SK-N-MC (cell line): Measurements from ENCODE around the gene WARS2.

Experiments used
- EZH2 ChIP-seq: fragments of 200-600 bp; sonication (generic); IDR thresholded peaks from one replicate; pipeline ENCODE4 v1.6.1; 2017; ENCODE audit warnings: antibody characterized with exemption
- FOXP2 ChIP-seq: optimal IDR thresholded peaks from 2 replicates; pipeline ENCODE3; 2011; ENCODE audit warnings: mild to moderate bottlenecking, moderate library complexity; ENCODE audit not compliant: insufficient read depth; ENCODE audit errors: extremely low read length, control extremely low read depth
- POLR2AphosphoS5 ChIP-seq: IDR thresholded peaks from 2 replicates; pipeline ENCODE4 v1.6.1; 2012; ENCODE audit warnings: mild to moderate bottlenecking, low read depth, low read length, borderline replicate concordance

DNA sequence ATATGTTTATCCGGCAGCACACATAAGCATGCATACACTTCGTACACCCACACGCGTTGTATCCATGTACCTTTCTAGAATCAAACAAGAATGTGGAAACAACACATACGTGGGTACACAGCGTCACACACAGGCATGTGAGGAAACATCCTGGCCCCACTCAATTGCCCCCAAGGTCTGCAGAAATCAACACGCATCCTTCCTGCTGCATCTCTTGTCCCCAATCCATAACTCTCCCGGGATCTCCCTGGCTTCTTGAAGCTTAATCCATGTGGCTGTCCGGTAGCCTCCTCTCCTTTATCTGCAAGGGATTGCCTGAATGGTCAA, 146.8 kb downstream of the WARS2 start:
- TF ChIP-seq EZH2, result no peak
- TF ChIP-seq POLR2AphosphoS5, result no peak
- TF ChIP-seq FOXP2, result no peak
